HG02623 (cell line): ENCODE results near the gene EPX.
"Not testable (repeated sequence)": the region's sequence is repeated elsewhere in the genome, so short reads cannot be mapped to it uniquely, and the experiment has no call there.

ENCODE experiments used
- ATAC-seq: cut with Tn5 transposase; IDR thresholded peaks from one replicate; pipeline ENCODE4 v1.9.1; 2021; ENCODE audit warnings: moderate library complexity; ENCODE audit not compliant: unreplicated experiment

Gene EPX

DNA sequence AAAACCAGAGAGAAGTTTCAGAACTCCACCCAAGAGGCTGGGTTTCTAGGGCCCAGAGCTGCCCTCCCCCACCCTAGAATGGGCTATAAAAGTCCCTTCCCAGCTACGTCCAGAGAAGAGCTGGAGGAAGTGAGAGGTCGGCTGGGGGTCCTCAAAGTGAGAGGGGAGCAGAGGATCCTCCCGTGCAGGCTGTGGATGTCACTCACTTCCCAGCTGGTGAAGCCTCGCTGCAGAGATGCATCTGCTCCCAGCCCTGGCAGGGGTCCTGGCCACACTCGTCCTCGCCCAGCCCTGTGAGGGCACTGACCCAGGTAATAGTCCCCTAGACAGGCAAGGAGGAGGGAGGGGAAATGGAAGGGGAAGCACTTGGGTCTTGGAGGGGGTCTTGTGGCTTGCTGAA is at the start of gene EPX:
TSS of gene EPX (plus strand) at position 115 of the 400 bp plus-strand sequence. CDS start at position 236, 121 bp downstream.
- no peak for ATAC-seq

GRCh38 chr17:58143335-58143734 is 49.2 kb upstream of the EPX start:
- ATAC-seq = not testable (repeated sequence)

- no peak for ATAC-seq
These were observed 47.7 kb upstream of the EPX start for GRCh38 chr17:58144801-58145200.

DNA sequence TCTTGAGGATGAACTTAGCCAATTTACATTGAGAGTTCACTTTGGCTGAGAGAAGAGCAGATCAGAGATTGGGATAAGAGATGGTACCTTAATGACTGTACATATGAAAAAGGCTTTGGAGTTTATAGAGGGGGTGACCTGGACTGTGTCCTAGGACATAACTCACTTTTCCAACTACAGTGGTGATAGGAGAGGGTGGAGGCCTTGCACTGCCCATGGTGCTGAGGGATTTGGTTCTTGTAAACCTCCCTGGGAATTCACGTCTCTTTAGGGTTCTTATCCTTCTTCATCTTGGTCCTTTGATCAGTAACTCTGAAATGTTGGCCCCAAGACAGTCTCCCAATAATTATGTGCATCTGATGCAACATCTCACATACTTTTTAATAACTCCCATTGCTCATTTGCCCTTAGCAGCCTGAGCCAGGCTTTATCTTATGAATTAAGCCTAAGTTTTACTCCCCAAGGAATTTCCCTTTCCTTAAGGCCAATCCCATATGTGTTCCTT is 44.5 kb upstream of the EPX start, which contains the start of gene OR4D1:
TSS of gene OR4D1 (plus strand) at position 455 of the 505 bp plus-strand sequence. CDS start 6,770 bp downstream, outside the sequence.
- no peak for ATAC-seq

GRCh38 chr17:58148609-58149008 is 43.9 kb upstream of the EPX start:
- ATAC-seq = no peak

- ATAC-seq = no peak
These were observed 42.1 kb upstream of the EPX start for GRCh38 chr17:58150394-58150793.

GRCh38 chr17:58153046-58153445 is 39.5 kb upstream of the EPX start:
- no peak for ATAC-seq

DNA sequence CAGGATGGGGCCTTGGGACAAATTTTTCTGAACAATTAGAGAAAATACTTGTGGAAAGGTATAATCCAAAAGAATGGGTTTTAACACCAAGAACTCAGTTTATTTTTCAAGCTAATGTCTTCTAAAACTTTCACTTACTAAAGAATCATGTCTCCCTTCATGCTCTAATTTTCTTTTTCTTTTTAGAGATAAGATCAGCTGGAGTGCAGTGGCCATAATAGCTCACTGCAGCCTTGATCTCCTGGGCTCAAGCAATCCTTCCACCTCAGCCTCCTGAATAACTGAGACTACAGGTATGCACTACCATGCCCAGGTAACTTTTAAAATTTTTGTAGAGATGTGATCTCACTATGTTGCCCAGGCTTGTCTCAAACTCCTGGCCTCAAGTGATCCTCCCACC is 38.9 kb upstream of the EPX start:
- ATAC-seq = no peak

- no peak for ATAC-seq
These were observed 35.4 kb upstream of the EPX start for GRCh38 chr17:58156839-58157803.

GRCh38 chr17:58158181-58158580 is 34.3 kb upstream of the EPX start:
- no peak for ATAC-seq

- no peak for ATAC-seq
These were observed 31.0 kb upstream of the EPX start for GRCh38 chr17:58161566-58161965.

DNA sequence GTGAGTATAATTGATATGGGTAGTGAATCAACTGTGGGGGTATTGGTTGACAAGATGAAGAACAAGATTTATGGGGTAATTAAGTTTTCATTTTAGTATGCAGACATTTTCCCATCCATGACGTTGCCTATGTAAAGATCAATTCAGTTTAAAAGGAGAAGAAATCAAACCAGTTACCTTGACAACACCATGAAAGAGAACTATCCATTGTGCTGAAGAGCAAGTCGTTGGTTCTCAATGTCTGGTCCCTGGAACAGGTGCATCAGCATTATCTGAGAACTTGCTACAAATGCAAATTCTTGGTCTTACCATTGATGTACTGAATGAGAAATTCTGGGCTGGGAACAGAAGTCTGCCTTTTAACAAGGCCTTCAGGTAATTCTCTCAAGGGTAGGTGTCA is 26.5 kb upstream of the EPX start:
- no peak for ATAC-seq

- ATAC-seq = no peak
These were observed 25.8 kb upstream of the EPX start, which contains the start of gene OR4D2 for GRCh38 chr17:58166682-58167081. TSS of gene OR4D2 (plus strand) at chr17:58166982. CDS start at chr17:58169656, 2,674 bp downstream.

GRCh38 chr17:58170622-58171021 is 21.9 kb upstream of the EPX start:
- no peak for ATAC-seq

GRCh38 chr17:58172369-58173071 is 20.0 kb upstream of the EPX start:
- no peak for ATAC-seq

DNA sequence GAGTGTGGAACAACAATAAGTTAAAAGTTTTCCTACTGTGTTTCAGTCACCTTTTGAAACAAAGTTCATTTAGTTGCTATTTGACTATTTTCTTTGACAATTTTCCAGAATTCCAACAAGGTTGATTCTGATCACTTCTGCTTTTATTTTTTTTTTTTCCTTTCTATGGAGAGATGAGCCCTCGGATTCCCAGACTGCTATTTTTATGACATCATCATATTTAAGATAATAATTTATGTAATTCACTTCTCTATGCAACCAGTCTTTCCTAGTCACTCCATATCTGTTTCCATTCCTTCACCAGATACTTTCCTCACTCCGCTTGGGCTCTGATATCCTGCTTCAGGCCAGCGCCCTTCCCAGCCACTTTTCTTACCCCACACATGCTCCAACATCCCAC is 17.7 kb upstream of the EPX start:
- ATAC-seq = no peak

DNA sequence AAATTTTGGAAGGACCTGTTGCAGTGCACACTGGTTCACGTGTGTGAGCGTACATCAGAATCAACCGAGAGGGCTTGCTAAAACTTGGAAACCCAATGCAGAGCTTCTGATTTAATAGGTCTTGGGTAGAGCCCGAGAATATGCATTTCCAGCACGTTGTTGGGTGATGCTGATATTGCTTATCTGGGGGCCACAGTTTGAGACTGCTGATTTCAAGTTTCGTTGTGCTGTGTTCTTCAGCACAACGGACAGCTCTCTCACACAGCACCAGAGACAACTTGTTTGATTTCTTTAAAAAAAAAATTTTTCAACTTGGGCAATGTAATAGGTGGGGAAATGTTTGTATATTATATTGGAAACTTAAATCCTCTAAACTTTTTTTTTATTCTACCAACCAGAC is 16.3 kb upstream of the EPX start:
- no peak for ATAC-seq

DNA sequence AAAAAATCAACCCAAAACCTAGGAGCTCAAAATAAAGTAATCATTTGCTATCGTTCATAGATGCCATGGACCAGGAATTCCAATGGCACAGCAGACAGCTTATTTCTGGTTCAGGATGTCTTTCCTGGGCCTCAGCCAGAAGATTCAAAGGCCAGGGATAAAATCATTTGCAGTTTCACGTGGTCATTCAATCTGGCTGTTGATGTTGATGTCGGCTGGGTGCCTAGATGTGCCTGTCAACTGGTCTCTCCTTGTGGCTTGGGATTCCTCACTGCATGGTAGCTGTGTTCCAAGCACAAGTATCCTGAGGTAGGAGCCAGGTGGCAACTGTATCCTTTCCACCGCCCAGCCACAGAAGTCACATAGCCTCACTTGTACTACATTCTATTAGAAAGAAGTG is 10.7 kb upstream of the EPX start:
- ATAC-seq = no peak

DNA sequence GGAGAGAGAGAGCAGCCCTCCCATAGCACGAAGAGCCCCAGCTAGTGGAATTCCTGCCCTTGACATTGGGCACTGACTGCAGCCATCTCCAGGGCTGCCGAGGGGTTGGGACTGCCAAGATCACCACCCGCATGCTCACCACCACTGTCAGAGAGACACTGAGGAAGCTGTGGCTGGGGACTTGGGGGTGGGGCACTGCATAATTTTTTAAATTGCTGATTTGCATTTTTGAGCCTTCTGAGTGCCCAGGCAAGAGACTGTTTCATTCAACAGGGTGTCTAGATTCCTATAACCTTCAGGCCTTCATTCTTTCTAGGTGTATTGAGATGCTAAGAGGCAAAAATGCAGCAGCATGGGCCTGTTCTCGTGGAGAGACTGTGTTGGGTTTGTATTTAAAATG is 9.0 kb upstream of the EPX start:
- no peak for ATAC-seq

GRCh38 chr17:58184308-58184985 is 8.1 kb upstream of the EPX start:
- ATAC-seq = no peak
